GM12864 (cell line): ENCODE results near the gene IL1RAPL2.

ENCODE experiments used
- DNase-seq: peaks from one replicate; pipeline ENCODE4 v3.0.0-alpha.2; 2011; ENCODE audit warnings: low read depth
- H3K4me3 ChIP-seq: 2 replicates; pipeline ENCODE4 v1.5.1; 2011; ENCODE audit warnings: mild to moderate bottlenecking, low read depth, low read length, control low read depth
- CTCF ChIP-seq: IDR thresholded peaks from 2 replicates; pipeline ENCODE4 v1.5.1; 2011; ENCODE audit warnings: low read depth, mild to moderate bottlenecking, moderate library complexity, low read length, control low read depth, inconsistent platforms; ENCODE audit errors: missing control alignments

Gene IL1RAPL2

GRCh38 chrX:105297041-105297440, 731.0 kb downstream of the IL1RAPL2 start:
- no peak for TF ChIP-seq CTCF
- no peak overlapping the region for H3K4me3 ChIP-seq
- no peak for DNase-seq

- no peak for TF ChIP-seq CTCF
- no peak for DNase-seq
- no peak overlapping the region for H3K4me3 ChIP-seq
These were observed 733.3 kb downstream of the IL1RAPL2 start for GRCh38 chrX:105299286-105299685.

GRCh38 chrX:105302246-105302645, 736.2 kb downstream of the IL1RAPL2 start:
- DNase-seq: no peak
- no peak for TF ChIP-seq CTCF
- no peak overlapping the region for H3K4me3 ChIP-seq

GRCh38 chrX:105307762-105308161, 741.8 kb downstream of the IL1RAPL2 start:
- TF ChIP-seq CTCF: no peak
- DNase-seq: no peak
- no peak overlapping the region for H3K4me3 ChIP-seq

GRCh38 chrX:105313596-105313995, 747.6 kb downstream of the IL1RAPL2 start:
- H3K4me3 ChIP-seq: no peak overlapping the region
- TF ChIP-seq CTCF: no peak
- no peak for DNase-seq

- DNase-seq: no peak
- TF ChIP-seq CTCF: no peak
- no peak overlapping the region for H3K4me3 ChIP-seq
These were observed 748.5 kb downstream of the IL1RAPL2 start for GRCh38 chrX:105314458-105314857.

GRCh38 chrX:105315248-105315647, 749.2 kb downstream of the IL1RAPL2 start:
- TF ChIP-seq CTCF: no peak
- DNase-seq: no peak
- no peak overlapping the region for H3K4me3 ChIP-seq
